ENCODE measurements around the gene MIER2.

The MIER2 gene

GRCh38 chr19:377801-378581 is 33.4 kb upstream of the MIER2 start:
- no peak for DNase-seq

GRCh38 chr19:376111-376470 is 31.5 kb upstream of the MIER2 start:
- no peak for DNase-seq

- DNase-seq: no peak
These were observed 31.0 kb upstream of the MIER2 start for GRCh38 chr19:375395-376110.

GRCh38 chr19:374886-375235 is 30.3 kb upstream of the MIER2 start:
- no peak for DNase-seq

GRCh38 chr19:374183-374885 is 29.7 kb upstream of the MIER2 start:
- no peak for DNase-seq

GRCh38 chr19:373391-374182 is 29.0 kb upstream of the MIER2 start:
- DNase-seq: no peak

GRCh38 chr19:372306-372890 is 27.8 kb upstream of the MIER2 start:
- no peak for DNase-seq

GRCh38 chr19:371501-372168 is 27.0 kb upstream of the MIER2 start:
- no peak for DNase-seq

- no peak for DNase-seq
These were observed 26.2 kb upstream of the MIER2 start for GRCh38 chr19:370641-371330.

GRCh38 chr19:369876-370275 is 25.3 kb upstream of the MIER2 start:
- no peak for DNase-seq

GRCh38 chr19:369256-369655 is 24.7 kb upstream of the MIER2 start:
- DNase-seq: no peak

- no peak for DNase-seq
These were observed 24.0 kb upstream of the MIER2 start for GRCh38 chr19:368630-369024.

GRCh38 chr19:367963-368629 is 23.5 kb upstream of the MIER2 start:
- DNase-seq: no peak

GRCh38 chr19:367561-367960 is 23.0 kb upstream of the MIER2 start:
- DNase-seq: no peak

GRCh38 chr19:366951-367350 is 22.4 kb upstream of the MIER2 start:
- no peak for DNase-seq

GRCh38 chr19:366205-366783 is 21.7 kb upstream of the MIER2 start:
- DNase-seq: no peak

- DNase-seq: no peak
These were observed 20.1 kb upstream of the MIER2 start for GRCh38 chr19:364496-365287.

GRCh38 chr19:362683-363082 is 18.1 kb upstream of the MIER2 start:
- no peak for DNase-seq

- no peak for DNase-seq
These were observed 17.6 kb upstream of the MIER2 start for GRCh38 chr19:362154-362553.

GRCh38 chr19:359653-359925 is 15.0 kb upstream of the MIER2 start:
- DNase-seq: no peak

Measured in CD4-positive, alpha-beta T cell treated with Interleukin-17A for 1 hour (primary cell).